ENCODE results near the gene BST1. TPM values are rescaled to one million over a fixed set of nuclear protein-coding genes. Genes with fewer than 3 reads are reported as not detected.

BST1 gene
- total RNA-seq, 1 experiment from 2014 or later, result 0.41 TPM

GRCh38 chr4:15765391-15765790, 62.5 kb downstream of the BST1 start:
- no peak overlapping the region for H3K27ac Mint-ChIP-seq (ENCODE audit: unreplicated experiment)
- ChIA-PET POLR2A (no interaction called here), CTCF (no interaction called here)
- no peaks in the 10 kb centered on the region for H3K9me3 Mint-ChIP-seq (ENCODE audit: unreplicated experiment)
- BruUV-seq (replicated peaks), result no TSS peak
- no peak overlapping the region for H3K4me3 ChIP-seq (ENCODE audit: low read depth, low read length)
- peaks cover 6% of the 10 kb centered on the region for H3K27me3 Mint-ChIP-seq (ENCODE audit: insufficient read depth, unreplicated experiment)
- H3K27me3 ChIP-seq (replicated peaks; ENCODE audit: control insufficient read depth, insufficient read depth, low read length), result no peaks in the 10 kb centered on the region
- 0 out of 2 replicates have a peak, but pooled peaks cover 4% of the 10 kb centered on the region for H3K9me3 ChIP-seq
- TF ChIP-seq CTCF (IDR thresholded peaks at IDR 0.05; ENCODE audit: insufficient read depth in 1 of 2, low read depth in 1 of 2, low read length in 1 of 2, severe bottlenecking in 1 of 2, unreplicated experiment in 1 of 2), result no peak
- H3K4me1 ChIP-seq, result no peaks in the 10 kb centered on the region
- H3K4me3 Mint-ChIP-seq (ENCODE audit: unreplicated experiment), result no peak overlapping the region
- intact Hi-C loops (cut with micrococcal nuclease; ENCODE audit: unreplicated experiment), result no loop called here
- DNase-seq, result no peak
- no peaks in the 10 kb centered on the region for H3K36me3 Mint-ChIP-seq (ENCODE audit: insufficient read depth, unreplicated experiment)
- no peaks in the 10 kb centered on the region for H3K4me1 Mint-ChIP-seq (ENCODE audit: low read depth, unreplicated experiment)
- no peaks in the 10 kb centered on the region for H3K36me3 ChIP-seq (ENCODE audit: control insufficient read depth, insufficient read depth, low read length)

GRCh38 chr4:15765910-15766697, 63.2 kb downstream of the BST1 start:
- H3K4me1 Mint-ChIP-seq (ENCODE audit: low read depth, unreplicated experiment), result no peaks in the 10 kb centered on the region
- ChIA-PET POLR2A (no interaction called here), CTCF (interaction anchor here (0.7 kb wide), 1 partner anchor 221 kb away, joined by 4 read pairs; no protein-coding TSS in a partner anchor)

GRCh38 chr4:15766821-15767220, 64.0 kb downstream of the BST1 start:
- BruUV-seq (replicated peaks), result no TSS peak
- no peaks in the 10 kb centered on the region for H3K27me3 ChIP-seq (replicated peaks; ENCODE audit: control insufficient read depth, insufficient read depth, low read length)
- Mint-ChIP-seq H3K27ac (ENCODE audit: unreplicated experiment) (no peak overlapping the region), H3K9me3 (ENCODE audit: unreplicated experiment) (no peaks in the 10 kb centered on the region), H3K4me1 (ENCODE audit: low read depth, unreplicated experiment) (no peaks in the 10 kb centered on the region), H3K27me3 (ENCODE audit: insufficient read depth, unreplicated experiment) (peaks cover 6% of the 10 kb centered on the region), H3K36me3 (ENCODE audit: insufficient read depth, unreplicated experiment) (no peaks in the 10 kb centered on the region), H3K4me3 (ENCODE audit: unreplicated experiment) (no peak overlapping the region)
- no peak for TF ChIP-seq CTCF (IDR thresholded peaks at IDR 0.05; ENCODE audit: insufficient read depth in 1 of 2, low read depth in 1 of 2, low read length in 1 of 2, severe bottlenecking in 1 of 2, unreplicated experiment in 1 of 2)
- H3K4me3 ChIP-seq (ENCODE audit: low read depth, low read length), result no peak overlapping the region
- ChIA-PET POLR2A (no interaction called here), CTCF (interaction anchor here (0.7 kb wide), 1 partner anchor 222 kb away, joined by 4 read pairs; no protein-coding TSS in a partner anchor)
- H3K36me3 ChIP-seq (ENCODE audit: control insufficient read depth, insufficient read depth, low read length), result no peaks in the 10 kb centered on the region
- no peaks in the 10 kb centered on the region for H3K4me1 ChIP-seq
- intact Hi-C loops (cut with micrococcal nuclease; ENCODE audit: unreplicated experiment), result no loop called here
- H3K9me3 ChIP-seq, result 0 out of 2 replicates have a peak, but pooled peaks cover 4% of the 10 kb centered on the region
- DNase-seq, result no peak

More at GRCh38 chr4:15765910-15766697, 63.2 kb downstream of the BST1 start:
- intact Hi-C loops (cut with micrococcal nuclease; ENCODE audit: unreplicated experiment), result no loop called here
- TF ChIP-seq CTCF (IDR thresholded peaks at IDR 0.05; ENCODE audit: insufficient read depth in 1 of 2, low read depth in 1 of 2, low read length in 1 of 2, severe bottlenecking in 1 of 2, unreplicated experiment in 1 of 2), result no peak
- no peak overlapping the region for H3K4me3 ChIP-seq (ENCODE audit: low read depth, low read length)
- 0 out of 2 replicates have a peak, but pooled peaks cover 4% of the 10 kb centered on the region for H3K9me3 ChIP-seq
- H3K27me3 Mint-ChIP-seq (ENCODE audit: insufficient read depth, unreplicated experiment), result peaks cover 6% of the 10 kb centered on the region
- no TSS peak for BruUV-seq (replicated peaks)
- no peaks in the 10 kb centered on the region for H3K36me3 Mint-ChIP-seq (ENCODE audit: insufficient read depth, unreplicated experiment)
- H3K27me3 ChIP-seq (replicated peaks; ENCODE audit: control insufficient read depth, insufficient read depth, low read length), result no peaks in the 10 kb centered on the region
- no peaks in the 10 kb centered on the region for H3K9me3 Mint-ChIP-seq (ENCODE audit: unreplicated experiment)
- no peaks in the 10 kb centered on the region for H3K36me3 ChIP-seq (ENCODE audit: control insufficient read depth, insufficient read depth, low read length)
- no peaks in the 10 kb centered on the region for H3K4me1 ChIP-seq
- H3K27ac Mint-ChIP-seq (ENCODE audit: unreplicated experiment), result no peak overlapping the region
- H3K4me3 Mint-ChIP-seq (ENCODE audit: unreplicated experiment), result no peak overlapping the region
- no peak for DNase-seq
